Activated CD4-positive, CD25-positive, alpha-beta regulatory T cell treated with anti-CD3 and anti-CD28 coated beads, Interleukin-2, amount 50 U/mL, for 24 hours (primary cell): ENCODE results near the gene GPT2.
"Not testable (repeated sequence)": the region's sequence is repeated elsewhere in the genome, so short reads cannot be mapped to it uniquely, and the experiment has no call there.

Experiments used
- ATAC-seq, 2 donors: fragments of 150-1000 bp; cut with Tn5 transposase; one replicate each; pipeline ENCODE4 v1.10.0; 2021; ENCODE audit warnings: mild to moderate bottlenecking in 1 of 2, moderate library complexity in 1 of 2

GPT2 gene

DNA sequence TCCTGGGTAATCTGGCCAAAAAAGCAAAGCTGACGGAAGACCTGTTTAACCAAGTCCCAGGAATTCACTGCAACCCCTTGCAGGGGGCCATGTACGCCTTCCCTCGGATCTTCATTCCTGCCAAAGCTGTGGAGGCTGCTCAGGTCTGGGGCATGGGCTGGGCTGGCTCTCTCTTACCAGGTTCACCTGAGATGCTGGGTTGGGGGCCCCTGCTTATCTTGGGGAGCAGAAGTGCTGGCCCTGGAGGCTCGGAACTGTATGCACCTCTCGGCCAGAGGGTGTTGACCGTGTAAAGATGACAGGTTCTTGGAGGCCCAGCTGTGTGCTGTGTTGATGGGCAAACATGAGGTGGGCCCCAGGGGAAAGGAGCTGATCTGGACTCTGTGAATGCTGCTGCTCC is 40.2 kb downstream of the GPT2 start:
- ATAC-seq: no peak

DNA sequence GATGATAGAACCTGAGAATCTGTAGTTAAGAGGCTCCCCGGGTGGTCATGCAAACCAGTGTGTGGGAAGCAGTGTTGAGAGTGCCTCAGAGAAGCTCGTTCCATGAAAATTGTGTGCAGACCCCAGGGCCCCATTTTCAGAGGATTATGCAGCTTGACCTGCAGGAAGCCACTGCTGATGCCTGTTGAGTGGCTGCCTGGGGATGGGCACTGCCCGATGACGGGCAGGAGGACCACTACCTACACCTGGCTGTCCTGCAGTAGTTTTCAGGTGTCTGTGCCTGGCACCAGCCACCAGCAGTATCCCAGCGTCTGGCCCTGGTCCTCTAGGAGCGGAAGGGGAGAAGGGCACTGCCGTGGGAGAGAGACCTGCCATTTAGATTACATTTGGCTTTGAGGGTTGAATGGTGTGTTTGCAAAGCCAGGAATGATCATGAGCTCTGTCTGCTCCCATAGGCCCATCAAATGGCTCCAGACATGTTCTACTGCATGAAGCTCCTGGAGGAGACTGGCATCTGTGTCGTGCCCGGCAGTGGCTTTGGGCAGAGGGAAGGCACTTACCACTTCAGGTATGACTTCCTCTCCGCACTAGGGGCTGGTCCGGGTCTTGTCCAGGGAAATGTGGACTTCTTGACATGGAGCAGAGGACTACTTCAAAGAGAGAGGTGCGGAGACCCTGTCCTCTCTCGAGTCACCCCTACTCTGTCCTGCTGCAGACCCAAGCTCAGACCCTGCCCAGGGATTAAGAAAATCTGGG is 42.5 kb downstream of the GPT2 start:
- no peak for ATAC-seq

DNA sequence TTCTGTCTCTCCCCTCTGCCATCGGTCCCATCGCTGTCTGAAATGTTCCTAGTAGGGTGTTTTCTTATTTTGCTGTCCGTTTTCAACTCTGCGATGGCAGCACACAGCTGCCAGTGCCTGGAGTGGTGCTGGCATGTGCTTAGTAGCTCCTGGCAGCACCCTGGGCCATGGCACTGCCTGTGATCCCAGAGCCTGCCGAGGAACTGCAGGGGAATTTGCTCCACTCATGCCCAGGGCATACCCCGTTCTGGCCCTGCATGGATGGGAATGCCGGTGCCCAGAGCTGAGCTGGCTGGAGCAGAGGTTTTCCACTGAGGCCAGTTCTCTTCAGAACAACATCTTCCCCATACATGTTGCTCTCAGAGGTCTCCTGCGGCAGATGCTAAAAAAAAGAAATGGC is 43.1 kb downstream of the GPT2 start:
- ATAC-seq: no peak

DNA sequence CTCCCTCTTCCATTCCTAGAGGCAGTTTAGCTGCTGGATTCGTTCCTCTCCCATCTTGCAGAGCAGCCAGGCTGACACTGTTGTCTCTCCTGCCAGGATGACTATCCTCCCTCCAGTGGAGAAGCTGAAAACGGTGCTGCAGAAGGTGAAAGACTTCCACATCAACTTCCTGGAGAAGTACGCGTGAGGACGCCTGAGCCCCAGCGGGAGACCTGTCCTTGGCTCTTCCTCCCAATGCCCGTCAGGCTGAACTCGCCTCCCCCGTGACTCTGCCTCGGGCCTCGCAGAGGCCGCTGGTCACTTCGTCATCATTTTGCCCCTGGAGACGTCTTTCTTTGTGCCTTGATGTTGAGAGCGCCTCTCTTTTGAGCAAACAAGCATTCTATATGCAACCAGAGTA is 44.6 kb downstream of the GPT2 start:
- no peak for ATAC-seq

DNA sequence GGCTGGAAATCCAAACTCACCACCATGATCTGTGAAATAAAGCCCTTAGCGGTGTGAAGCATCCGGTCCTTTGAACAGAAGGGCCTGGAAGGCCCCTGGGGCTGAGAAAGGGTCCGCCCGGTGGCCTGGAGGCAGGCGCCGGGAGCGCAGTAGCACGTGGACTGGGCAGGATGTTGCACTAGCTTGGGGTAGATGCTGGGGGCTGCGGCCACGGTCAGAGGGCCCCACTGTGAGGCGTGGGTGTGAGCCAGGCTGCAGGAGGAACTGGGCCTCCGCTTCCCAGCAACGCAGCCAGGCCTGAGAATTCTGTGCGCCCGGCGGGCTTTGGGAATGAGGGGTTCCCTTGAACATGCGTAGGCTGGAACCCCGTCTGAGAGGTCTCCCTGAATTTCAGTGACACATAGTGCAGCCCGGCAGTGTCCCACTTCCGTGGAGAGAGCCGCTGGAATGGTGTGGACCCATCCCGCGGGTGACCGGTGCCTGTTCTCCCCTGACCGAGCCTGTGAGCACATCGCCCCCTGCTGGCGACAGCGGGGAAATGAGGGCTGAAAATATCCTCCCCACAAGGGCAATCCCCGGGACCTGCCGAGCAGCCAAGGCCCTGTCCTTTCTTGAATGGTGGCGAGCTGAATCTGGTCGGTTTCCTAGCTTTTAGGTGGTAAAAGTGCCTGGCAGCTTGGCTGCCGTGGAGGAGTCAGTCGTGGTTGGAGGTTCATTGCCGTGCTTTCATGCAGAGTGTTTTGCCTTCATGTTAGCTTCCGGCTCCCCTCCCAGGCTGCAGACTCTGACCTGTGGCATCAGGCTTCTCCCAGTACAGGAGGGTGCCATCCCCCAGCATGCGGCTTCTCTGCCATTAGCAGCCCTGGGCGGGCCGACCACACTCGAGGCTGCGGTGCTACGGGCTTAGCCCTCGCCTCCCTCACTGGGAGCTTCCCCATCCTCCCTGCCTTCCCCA is 45.5 kb downstream of the GPT2 start:
- ATAC-seq: peak; percentile 38 to 67

DNA sequence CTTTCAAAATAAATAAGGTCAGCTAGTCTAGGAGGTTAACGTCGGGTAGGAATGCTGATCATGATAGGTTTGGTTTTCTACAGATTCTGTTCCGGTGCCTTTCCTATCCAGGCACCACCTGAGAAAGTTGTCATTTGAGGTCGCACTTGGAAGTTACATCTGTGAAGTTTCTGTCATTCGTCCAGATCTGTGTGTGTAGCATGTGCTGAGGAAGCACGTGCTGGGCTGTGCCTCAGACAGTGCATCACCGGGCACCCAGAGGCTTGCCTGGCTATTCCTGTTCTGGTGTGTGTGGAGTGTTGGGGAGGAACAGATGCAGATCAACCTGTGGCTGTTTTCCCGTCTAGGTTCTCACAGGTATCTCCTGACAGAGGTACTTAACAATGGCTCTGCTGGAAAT is 46.7 kb downstream of the GPT2 start:
- ATAC-seq: no peak

DNA sequence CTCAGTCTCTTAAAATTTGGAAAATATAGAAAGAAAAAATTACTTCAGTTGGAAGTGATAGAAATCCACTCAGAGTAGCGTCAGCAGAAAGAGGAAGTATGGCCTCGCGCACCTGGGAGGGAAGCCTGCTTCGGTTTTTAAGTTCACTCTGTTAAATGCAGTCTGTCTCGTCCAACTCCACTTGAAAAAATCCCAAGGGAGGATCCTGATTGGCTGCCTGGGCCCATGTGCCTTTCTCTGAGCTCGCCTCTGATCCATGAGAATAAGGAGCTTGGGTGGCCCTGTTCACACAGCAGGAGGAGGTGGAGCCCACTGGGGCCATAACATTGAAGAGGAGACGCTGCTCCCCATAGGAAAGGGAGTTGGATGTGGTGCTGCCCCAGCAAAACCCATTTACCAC is 48.6 kb downstream of the GPT2 start:
- no peak for ATAC-seq

DNA sequence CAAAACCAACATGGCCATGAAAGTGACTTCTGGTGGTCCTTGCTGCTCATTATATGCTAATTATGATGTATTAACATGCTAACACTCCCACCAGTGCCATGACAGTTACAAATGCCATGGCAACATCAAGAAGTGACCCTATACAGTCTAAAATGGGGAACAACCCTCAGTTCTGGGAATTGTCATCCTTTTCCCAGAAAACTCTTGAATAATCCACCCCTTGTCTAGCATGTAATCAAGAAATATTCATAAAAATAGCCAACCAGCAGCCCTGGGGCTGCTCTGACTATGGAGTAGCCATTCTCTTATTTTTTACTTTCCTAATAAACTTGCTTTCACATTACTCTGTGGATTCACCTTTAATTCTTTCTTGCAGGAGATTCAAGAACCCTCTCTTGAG is 53.4 kb downstream of the GPT2 start:
- ATAC-seq: no peak

DNA sequence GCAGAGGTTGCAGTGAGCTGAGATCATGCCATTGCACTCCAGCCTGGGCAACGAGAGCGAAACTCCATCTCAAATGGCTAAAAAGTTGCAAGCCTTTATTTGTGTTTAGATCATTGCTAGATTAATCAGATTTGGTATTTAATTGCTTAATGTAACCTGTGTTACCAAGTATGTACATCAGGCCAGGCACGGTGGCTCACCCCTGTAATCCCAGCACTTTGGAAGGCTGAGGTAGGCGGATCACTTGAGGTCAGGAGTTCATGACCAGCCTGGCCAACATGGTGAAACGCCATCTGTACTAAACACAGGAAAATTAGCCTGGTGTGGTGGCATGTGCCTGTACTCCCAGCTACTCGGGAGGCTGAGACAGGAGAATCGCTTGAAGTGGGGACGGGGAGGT is 60.6 kb downstream of the GPT2 start:
- ATAC-seq: not testable (repeated sequence)

DNA sequence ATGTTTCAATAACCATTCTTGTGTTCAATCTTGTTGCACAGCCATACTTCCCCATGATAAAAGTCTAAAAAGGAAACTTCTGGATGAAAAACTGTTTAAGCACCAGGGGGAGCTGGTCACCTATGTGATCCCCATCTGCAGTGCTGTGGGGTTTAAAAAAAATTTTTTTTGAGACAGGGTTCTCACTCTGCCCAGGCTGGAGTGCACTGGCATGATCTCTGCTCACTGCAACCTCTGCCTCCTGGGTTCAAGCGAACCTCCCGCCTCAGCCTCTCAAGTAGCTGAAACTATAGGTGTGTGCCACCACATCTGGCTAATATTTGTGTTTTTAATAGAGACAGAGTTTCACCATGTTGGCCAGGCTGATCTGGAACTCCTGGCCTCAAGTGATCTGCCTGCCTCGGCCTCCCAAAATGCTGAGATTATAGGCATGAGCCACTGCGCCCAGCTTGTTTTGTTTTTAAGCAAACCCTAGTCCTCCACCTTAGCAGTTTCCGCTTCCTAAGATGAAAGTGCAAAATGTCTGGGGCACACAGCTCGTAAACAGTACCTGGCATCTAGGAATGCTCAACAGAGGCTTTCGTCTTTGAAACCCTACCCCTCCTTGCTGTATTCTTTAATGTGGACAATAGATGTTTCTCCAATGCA is 63.9 kb downstream of the GPT2 start:
- ATAC-seq: peak; percentile 33 to 34

DNA sequence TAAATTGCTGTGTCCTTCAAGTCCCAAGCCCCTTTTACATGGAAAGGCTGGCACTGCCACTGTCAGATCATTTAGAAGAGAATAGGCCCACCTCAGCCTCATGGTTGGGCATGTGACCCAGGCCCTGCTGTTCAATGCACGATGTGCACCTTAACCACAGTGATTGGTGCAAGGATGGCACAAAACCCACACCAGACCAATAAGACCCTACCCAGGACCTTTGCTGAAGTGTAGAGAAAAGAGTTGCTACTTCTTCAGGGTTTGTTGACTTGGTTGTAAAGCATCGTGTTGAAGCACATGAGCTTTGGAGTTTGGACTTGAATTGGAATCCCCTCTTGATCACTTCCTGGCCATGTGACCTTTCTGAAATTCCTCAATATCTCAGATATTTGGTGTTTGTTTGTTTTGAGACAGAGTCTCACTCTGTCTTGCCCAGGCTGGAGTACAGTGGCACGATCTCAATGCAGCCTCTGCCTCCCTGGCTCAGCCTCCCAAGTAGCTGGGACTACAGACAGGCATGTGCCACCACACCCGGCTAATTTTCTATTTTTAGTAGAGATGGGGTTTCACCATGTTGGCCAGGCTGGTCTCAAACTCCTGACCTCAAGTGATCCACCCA is 64.5 kb downstream of the GPT2 start:
- ATAC-seq: peak in 1 of 2 donors; percentile 3

DNA sequence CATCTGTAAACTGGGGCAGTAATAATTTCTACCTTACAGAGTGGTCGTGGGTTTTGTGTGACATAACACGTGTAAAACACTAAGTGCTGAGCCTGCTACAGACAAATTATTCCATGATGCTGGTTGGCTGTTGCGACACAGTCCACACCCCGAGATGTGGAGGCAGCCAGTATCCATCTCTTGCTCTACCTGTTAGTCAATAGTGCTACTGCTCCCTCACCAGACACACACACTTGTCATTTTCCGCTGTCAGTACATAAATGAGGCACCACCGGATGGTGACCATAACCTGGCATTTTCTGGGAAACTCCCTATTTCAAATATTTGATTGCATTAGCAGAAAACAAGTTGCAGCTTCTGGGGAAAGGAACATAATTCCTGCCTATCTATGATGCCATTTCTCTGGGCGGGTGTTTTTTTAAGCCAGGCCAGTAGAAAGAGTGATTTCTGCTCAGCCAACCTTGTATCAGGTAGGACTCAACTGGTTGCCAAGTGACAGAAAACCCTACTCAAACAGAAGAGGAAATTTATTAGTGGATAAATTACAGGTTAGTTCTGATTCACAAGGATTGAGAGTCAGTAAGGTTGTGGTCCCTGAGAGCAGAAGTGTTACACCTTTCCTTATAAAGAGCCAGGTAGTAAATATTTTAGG is 65.2 kb downstream of the GPT2 start:
- ATAC-seq: peak; percentile 91 to 92

DNA sequence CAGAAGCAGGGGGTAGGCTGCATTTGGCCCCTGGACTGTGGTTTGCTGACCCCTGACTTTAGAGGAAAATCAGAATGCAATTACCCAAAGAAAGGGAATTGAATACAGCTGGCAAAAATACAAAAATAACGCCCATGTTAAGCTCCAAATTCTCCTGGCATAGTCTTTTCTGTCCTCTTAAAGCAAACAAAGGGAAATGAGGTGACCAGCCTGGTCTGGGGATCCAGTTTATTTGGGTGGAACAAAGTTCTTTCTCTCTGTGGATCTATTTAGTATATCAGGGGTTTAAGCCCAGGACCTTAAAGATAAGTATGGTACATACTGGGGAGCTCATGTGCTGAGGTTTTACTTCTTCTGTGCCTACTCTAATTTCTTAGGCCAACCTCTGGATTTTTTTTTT is 65.8 kb downstream of the GPT2 start:
- ATAC-seq: no peak

DNA sequence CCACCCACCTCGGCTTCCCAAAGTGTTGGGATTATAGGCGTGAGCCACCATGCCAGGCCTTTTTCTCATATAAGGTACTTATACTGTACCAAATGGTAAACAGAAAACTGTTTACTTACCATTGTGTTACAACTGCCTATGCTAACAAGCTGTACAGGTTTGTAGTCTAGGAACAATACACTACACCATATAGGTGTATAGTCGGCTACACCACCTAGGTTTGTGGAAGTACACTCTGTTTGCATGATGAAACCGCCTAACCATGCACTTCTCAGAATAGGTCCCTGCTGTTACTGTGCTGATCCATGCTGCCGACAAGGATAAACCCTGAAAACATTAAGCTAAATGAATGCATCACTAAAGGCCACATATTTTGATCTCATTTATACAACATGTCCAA is 70.4 kb downstream of the GPT2 start:
- no peak for ATAC-seq

DNA sequence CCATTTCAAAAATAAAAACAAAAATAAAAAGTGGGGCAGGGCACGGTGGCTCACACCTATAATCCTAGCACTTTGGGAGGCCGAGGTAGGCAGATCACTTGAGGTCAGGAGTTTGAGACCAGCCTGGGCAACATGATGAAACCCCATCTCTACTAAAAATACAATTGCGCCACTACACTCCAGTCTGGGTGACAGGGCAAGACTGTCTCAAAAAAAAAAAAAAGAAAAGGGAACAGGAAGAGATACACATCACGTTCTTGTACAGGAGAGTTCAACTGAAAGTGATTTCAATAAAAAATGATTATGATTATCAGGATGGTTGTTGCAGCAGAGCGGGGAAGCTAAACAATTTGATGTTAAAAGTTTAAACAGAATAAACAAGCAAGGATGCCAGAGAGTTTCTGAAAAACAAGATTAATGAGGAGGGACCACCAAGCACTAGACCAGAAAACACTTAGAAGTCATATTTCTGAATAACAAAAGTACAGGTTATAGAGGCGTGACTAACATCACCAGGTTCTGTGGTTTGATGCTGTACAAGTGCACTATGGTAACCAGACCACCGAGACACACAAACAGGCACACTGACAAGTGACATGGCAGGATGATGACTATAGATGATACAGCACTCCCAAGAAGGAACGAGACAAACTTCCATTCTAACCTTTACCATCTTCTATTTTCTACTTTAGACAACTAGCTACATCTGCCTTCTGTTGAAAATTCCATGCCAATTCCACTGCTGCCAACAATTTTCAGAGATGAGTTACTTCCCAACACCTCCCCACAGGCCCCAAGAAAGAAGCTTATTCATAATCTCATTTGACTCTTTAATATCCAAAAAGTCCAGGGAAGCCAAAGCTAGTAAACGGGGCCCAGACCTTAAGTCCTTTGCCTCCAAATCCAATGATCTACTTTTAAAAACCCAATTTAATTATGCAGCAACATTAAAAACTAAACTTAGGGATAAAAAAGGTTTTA is 77.5 kb downstream of the GPT2 start:
- ATAC-seq: peak; percentile 99

DNA sequence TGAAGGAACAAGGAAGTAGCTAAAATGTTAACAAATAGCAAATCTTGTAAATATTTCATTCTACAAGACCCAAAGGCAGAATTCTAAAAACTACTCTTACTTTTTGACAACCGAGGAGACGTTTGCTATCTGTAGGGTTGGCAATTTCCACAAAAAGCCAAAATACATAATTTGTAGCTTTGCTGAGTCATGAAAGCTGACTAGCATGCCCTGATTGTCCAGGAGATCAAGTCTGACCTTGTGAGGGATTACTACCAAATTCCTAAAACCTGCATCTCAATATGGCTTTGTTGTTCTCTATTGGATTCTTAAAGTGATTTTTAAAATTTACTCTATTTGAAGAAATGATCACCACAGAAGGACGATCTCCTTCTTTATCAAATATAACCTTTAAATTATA is 78.5 kb downstream of the GPT2 start:
- ATAC-seq: no peak

DNA sequence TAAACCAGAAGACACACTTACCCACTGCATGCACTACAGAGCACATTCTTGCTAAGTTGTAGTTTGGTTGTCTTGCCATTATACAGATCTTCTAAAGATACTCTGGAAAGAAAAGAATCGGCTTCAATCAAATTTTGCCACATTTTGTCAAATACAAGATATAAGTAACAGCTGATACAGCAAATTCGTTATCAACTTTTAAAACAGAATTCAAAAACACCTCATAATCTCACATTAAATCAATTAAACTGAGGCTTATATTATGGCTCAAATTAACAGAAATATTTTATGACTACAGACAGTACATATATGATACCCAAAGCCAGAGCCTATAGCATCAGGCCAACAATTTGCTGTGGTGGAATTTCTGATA is 83.9 kb downstream of the GPT2 start:
- ATAC-seq: no peak

DNA sequence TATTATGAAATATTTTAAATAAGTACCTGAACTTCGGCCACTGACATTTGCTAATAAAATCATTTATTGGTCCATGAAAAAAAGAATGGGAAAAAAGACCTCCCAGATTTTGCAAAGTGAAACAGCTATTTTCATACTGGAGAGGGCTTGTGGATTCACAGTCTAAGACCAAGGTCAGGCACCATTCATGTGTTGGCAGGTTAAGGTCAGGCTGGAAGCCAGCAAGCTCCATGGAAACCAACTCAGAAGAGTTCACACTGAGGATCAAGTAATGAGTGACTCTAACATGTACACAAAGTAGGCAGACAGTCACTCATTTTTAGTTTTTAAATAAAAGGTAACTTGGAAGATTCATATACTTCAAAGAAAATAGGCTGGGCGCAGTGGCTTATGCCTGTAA is 85.9 kb downstream of the GPT2 start:
- ATAC-seq: no peak

DNA sequence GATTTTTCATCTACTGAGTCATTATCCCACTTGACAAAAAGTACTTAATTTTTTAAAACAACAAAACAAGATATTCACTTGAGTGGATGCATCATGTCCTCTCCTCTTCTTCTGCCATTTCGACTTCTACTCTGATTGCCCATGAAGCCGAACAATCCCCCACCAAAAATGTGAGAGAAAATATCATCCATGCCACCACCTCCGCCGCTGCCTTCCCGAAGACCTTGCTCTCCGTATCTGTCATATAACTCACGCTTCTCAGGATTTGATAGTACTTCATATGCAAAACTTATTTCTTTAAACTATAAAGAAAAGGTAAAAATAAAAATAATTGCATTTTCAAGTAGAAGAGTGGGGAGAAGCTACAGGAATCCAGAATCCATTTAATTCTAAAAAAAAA is 87.1 kb downstream of the GPT2 start:
- no peak for ATAC-seq

DNA sequence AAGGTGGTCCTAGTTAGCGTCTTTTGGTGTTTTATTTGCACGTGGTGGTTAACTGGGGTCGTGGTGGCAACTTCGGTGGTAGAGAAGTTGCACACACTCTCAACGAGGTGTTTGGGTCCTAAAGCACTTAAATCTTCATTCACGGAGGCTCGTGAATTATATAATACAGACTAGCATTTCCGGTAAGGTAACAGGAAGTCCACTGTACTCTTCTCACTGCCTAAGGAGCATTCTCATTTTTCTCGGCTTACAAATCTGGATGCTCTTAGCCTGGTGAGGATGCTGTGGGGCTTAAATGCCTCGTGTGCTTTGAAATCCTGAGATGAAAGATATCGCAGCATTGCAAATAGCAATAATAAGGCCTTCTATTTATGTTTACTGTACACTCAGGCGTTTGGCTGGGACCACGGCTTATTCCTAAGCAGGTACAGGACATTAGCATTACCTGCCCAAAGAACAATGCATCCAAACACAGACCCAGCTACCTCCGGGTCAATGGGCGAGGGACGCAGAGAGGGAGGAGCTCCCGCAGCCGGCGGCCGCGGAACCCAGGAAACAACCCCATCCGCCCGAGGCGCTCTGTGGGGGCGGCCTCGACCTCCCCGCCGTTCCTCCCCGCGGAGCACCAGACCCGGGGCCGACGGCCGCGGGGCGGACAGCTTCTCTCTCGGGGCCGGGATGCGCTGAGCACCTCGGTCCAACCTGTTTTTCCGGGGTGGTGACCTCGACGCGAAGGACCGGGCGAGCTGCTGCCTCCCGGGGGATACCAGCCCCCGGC is 88.5 kb downstream of the GPT2 start:
- ATAC-seq: peak; percentile 20 to 24
